Tibial nerve (tissue), 4 donors: Measurements from ENCODE around the gene ARID5B. TPM values are rescaled to one million over a fixed set of nuclear protein-coding genes. Genes with fewer than 3 reads are reported as not detected.

Experiments used
- DNase-seq, 2 donors: peaks; one replicate each; pipeline ENCODE4 v3.0.0-alpha.2; 2019; ENCODE audit warnings: low spot score in 2 of 2
- H3K27ac ChIP-seq, 4 donors: fragments of 200-600 bp; sonication (generic) in 3 of 4; one replicate each; pipeline ENCODE4 v1.5.1; 2017 to 2019; ENCODE audit warnings: mild to moderate bottlenecking in 1 of 4
- H3K27me3 ChIP-seq, 2 donors: fragments of 200-600 bp; sonication (generic) in 1 of 2; one replicate each; pipeline versions ENCODE4 v1.5.1 to v1.6.0; 2017 to 2019
- H3K36me3 ChIP-seq, 3 donors: fragments of 200-600 bp; sonication (generic); one replicate each; pipeline ENCODE4 v1.5.1; 2018 to 2019
- H3K4me1 ChIP-seq, 4 donors: fragments of 200-600 bp; sonication (generic) in 3 of 4; one replicate each; pipeline ENCODE4 v1.5.1; 2017 to 2019
- H3K4me3 ChIP-seq, 4 donors: fragments of 200-600 bp; sonication (generic) in 3 of 4; one replicate each; pipeline ENCODE4 v1.5.1; 2017 to 2019; ENCODE audit warnings: mild to moderate bottlenecking in 1 of 4, moderate library complexity in 1 of 4
- H3K9me3 ChIP-seq, 4 donors: fragments of 200-600 bp; sonication (generic) in 3 of 4; one replicate each; pipeline ENCODE4 v1.5.1; 2017 to 2019
- EP300 ChIP-seq, 2 donors: sonication (generic); formaldehyde crosslinking; IDR thresholded peaks; one replicate each; pipeline ENCODE4 v1.6.1; 2017; ENCODE audit warnings: antibody characterized with exemption in 2 of 2, mild to moderate bottlenecking in 1 of 2
- POLR2A ChIP-seq, 2 donors: fragments of 450-650 bp; IDR thresholded peaks; one replicate each; pipeline ENCODE4 v1.6.1; 2017; ENCODE audit warnings: antibody characterized with exemption in 2 of 2, mild to moderate bottlenecking in 2 of 2, moderate library complexity in 2 of 2
- WGBS, 2 donors: methylation state at CpG; one replicate each; pipeline ENCODE4 v1.1.5; 2018; 5-methylcytosine and 5-hydroxymethylcytosine counted together
- total RNA-seq, 4 donors: library from RNA; depleted of rRNA; stranded (reverse); fragments of >200 nt; gene quantifications; one replicate each; pipeline ENCODE4 v1.1.0, GENCODE V29; 2016
- TF ChIP-seq, protein P1 (sequence below), 5 experiments: fragments of 200-600 bp in 3 of 5; fragments of 450-650 bp in 2 of 5; sonication (generic) in 3 of 5; IDR thresholded peaks; one replicate each; pipeline ENCODE4 v1.5.1; 2016 to 2019; ENCODE audit warnings: antibody characterized with exemption in 5 of 5, mild to moderate bottlenecking in 3 of 5, moderate library complexity in 2 of 5

Gene ARID5B
- total RNA-seq, 4 donors from 2014 or later = 47.4 to 82.2 (median 62.6) TPM

DNA sequence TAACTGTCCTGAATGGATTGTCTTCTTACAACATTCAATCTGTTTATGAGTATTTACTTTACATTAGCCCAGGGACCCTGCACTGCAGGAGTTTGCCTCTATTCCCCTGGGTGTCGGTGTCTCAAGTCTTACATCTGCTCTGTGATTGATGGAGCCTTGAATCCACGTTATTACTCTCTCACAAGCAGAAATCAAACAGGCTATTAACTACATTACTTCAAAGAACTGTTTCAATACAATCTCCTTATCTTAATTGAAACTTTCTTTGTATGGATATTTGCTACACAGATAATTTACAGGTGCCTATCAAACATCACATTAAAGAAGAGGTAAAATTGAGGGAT lies 3.1 kb upstream of the ARID5B start:
- Histone ChIP-seq H3K9me3 (no peaks in the 10 kb centered on the region), H3K4me3 (no peak overlapping the region), H3K36me3 (no peaks in the 10 kb centered on the region), H3K27ac (no peak overlapping the region), H3K27me3 (no peaks in the 10 kb centered on the region), H3K4me1 (peaks cover 0 to 32% (median 12%) of the 10 kb centered on the region in 4 donors)
- DNase-seq = no peak
- 46 to 60% methylated on average over 2 of the region's 2 CpGs for WGBS, 2 donors
- no peak for TF ChIP-seq POLR2A (IDR thresholded peaks at IDR 0.05)
- no peak for TF ChIP-seq EP300 (IDR thresholded peaks at IDR 0.05)
- TF ChIP-seq, protein P1, sequence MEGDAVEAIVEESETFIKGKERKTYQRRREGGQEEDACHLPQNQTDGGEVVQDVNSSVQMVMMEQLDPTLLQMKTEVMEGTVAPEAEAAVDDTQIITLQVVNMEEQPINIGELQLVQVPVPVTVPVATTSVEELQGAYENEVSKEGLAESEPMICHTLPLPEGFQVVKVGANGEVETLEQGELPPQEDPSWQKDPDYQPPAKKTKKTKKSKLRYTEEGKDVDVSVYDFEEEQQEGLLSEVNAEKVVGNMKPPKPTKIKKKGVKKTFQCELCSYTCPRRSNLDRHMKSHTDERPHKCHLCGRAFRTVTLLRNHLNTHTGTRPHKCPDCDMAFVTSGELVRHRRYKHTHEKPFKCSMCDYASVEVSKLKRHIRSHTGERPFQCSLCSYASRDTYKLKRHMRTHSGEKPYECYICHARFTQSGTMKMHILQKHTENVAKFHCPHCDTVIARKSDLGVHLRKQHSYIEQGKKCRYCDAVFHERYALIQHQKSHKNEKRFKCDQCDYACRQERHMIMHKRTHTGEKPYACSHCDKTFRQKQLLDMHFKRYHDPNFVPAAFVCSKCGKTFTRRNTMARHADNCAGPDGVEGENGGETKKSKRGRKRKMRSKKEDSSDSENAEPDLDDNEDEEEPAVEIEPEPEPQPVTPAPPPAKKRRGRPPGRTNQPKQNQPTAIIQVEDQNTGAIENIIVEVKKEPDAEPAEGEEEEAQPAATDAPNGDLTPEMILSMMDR (IDR thresholded peaks at IDR 0.05) = no peak

DNA sequence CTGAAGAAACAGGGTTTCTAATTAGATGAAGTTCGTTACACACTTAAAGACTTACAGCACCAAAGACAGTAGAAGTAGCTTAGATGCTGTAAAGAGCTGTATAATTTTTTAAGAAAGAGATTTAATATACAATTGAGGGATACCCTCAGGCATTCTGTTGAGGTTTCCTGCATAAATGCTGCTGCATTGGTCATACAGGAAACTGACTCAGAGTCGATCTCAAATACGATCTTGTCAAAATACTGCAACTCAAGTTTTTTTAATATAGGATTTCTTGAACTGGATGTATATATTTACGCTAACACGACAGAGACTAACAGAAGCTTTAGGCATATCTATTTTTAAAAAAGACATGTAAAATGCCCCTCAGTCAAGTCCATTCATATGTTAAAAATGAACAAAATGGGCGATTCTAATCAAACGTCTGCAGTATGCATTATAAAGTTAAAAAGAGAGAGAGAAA lies 2.4 kb upstream of the ARID5B start:
- WGBS, 2 donors = 53 to 63% methylated on average over 7 of the region's 7 CpGs
- TF ChIP-seq EP300 (IDR thresholded peaks at IDR 0.05) = no peak
- TF ChIP-seq POLR2A (IDR thresholded peaks at IDR 0.05) = no peak
- TF ChIP-seq, protein P1 (IDR thresholded peaks at IDR 0.05) = no peak

DNA sequence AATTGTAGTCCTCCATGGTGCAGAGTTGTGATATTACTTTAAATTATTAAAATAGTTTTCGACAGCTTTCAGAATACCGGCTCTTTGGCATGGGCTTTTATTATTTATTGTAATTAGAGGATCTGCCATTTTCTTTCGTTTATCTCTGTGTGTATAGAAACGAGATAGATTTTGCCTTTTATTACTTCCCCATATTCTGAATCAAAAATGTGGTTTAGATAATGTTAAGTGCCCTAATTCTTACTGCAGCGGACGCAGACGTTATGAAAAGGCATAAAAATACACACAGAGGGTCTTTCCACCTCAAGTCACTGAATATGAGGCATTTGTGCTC lies 1.9 kb upstream of the ARID5B start:
- TF ChIP-seq POLR2A (IDR thresholded peaks at IDR 0.05) (no peak), EP300 (IDR thresholded peaks at IDR 0.05) (no peak)
- TF ChIP-seq, protein P1 (IDR thresholded peaks at IDR 0.05) = no peak
- Histone ChIP-seq H3K36me3 (no peaks in the 10 kb centered on the region), H3K4me1 (peaks cover 0 to 40% (median 17%) of the 10 kb centered on the region in 4 donors), H3K27ac (peak overlapping the region in 3 of 4 donors; percentile 72 to 98 (median 89)), H3K9me3 (no peaks in the 10 kb centered on the region), H3K27me3 (no peaks in the 10 kb centered on the region), H3K4me3 (peak overlapping the region in 3 of 4 donors; percentile 60 to 93 (median 72))
- WGBS, 2 donors = 29 to 38% methylated on average over 7 of the region's 7 CpGs
- DNase-seq = no peak

More for the DNA sequence above, 2.4 kb upstream of the ARID5B start:
- no peaks in the 10 kb centered on the region for H3K36me3 ChIP-seq
- H3K27ac ChIP-seq = peak overlapping the region in 1 of 4 donors; percentile 89
- peak overlapping the region in 1 of 4 donors; percentile 60 for H3K4me3 ChIP-seq
- DNase-seq = no peak
- H3K4me1 ChIP-seq = peaks cover 0 to 34% (median 12%) of the 10 kb centered on the region in 4 donors
- H3K27me3 ChIP-seq = no peaks in the 10 kb centered on the region
- no peaks in the 10 kb centered on the region for H3K9me3 ChIP-seq

DNA sequence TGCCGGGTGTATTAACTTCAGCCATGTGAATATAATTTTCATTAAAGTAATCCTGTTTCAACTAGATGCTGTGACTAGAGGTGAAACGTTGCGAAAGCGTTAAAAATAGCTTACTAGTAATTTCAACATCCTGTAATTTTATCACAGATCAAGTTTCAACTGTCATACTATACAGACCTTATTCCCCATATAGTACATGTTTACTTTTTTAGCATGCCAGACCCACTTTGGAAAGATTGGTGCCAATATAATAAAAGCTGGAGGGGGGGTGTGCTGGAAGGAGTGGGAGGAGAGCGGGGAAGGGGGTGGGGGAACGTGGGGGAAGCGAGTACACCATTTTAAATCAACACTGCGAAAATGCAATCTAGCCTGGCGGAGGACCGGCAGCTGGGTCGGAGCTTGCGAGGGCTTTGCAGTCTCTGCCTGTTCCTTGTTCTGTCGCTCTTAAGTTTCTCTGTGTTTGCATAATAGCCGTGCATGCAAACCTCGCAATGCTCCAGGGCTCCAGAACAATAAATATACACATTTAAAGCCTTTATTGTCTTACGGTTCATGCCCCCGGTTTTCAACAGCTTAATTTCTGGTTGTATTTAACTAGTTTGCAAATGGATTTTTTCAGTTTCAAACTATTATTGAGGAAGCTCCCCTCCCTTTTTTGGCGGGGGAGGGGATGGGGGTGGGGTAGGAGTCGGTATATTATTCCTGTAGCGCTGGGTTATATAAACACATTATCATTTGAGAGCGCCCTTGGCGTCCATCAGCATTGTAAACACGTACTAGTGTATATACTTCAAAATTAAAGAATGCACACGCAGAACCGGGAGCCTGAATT lies 1.3 kb upstream of the ARID5B start:
- 1 to 3% methylated on average over 25 of the region's 25 CpGs for WGBS, 2 donors
- peak; percentile 16 to 35 for DNase-seq
- H3K4me1 ChIP-seq = peaks cover 0 to 46% (median 20%) of the 10 kb centered on the region in 4 donors
- no peaks in the 10 kb centered on the region for H3K36me3 ChIP-seq
- no peaks in the 10 kb centered on the region for H3K9me3 ChIP-seq
- no peak for TF ChIP-seq POLR2A (IDR thresholded peaks at IDR 0.05)
- peak in 1 of 2 donors; percentile 50 for TF ChIP-seq EP300 (IDR thresholded peaks at IDR 0.05)
- H3K27ac ChIP-seq = peak overlapping the region in 3 of 4 donors; percentile 72 to 98 (median 89)
- H3K4me3 ChIP-seq = peak overlapping the region; percentile 60 to 93 (median 82)
- no peaks in the 10 kb centered on the region for H3K27me3 ChIP-seq

DNA sequence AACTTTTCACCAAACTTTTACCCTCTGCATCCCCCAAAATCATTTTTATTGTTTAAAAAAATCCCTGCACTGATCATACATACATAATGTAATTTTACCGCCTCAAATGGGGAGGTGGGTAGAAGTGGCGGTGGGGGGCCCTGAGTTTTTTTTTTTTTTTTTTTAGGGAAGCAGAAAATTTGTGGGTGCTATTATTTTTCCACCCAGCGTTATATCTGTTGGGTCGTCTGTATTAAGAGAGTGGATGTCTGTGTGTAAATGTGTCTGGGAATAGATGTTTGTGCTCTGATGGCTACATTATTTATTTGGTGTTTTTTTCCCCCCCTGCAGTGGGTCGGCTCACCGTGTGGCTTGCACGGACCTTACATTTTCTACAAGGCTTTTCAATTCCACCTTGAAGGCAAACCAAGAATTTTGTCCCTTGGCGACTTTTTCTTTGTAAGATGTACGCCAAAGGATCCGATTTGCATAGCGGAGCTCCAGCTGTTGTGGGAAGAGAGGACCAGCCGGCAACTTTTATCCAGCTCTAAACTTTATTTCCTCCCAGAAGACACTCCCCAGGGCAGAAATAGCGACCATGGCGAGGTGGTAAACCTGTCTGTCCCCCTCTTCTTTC lies 438 bp downstream of the ARID5B start:
- TF ChIP-seq, protein P1 (IDR thresholded peaks at IDR 0.05) = no peak
- WGBS, 2 donors = 1% methylated on average over 14 of the region's 14 CpGs
- Histone ChIP-seq H3K9me3 (no peaks in the 10 kb centered on the region), H3K4me1 (peaks cover 0 to 47% (median 20%) of the 10 kb centered on the region in 4 donors), H3K36me3 (no peaks in the 10 kb centered on the region), H3K27ac (peak overlapping the region; percentile 71 to 98 (median 92)), H3K27me3 (no peaks in the 10 kb centered on the region), H3K4me3 (peak overlapping the region; percentile 60 to 93 (median 82))
- no peak for DNase-seq
